ENCODE results near the gene ZNF90. TPM values are rescaled to one million over a fixed set of nuclear protein-coding genes. Genes with fewer than 3 reads are reported as not detected.
"Not testable (repeated sequence)": the region's sequence is repeated elsewhere in the genome, so short reads cannot be mapped to it uniquely, and the experiment has no call there.

The ZNF90 gene
- total and polyA plus RNA-seq, 4 donors = 0.13 to 1.8 (median 0.17) TPM

DNA sequence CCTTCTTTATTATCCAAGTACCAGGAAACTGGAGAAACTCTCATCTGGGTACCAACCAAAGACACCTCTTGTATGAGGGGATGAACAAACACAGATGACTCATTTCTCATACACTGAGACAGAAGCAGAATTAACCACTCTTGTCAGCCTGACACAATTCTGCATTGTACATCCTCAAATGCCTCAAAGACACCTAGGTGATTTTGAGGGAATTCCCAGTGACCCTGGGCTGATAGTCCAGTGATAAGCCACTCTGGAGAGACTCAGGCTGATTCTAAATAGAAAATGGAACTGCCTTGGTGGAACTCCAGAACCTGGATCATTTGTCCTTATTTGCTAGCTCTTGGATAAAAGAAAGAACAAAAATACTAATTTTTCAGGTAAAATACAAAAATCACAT lies 19.1 kb upstream of the ZNF90 start:
- H3K4me1 ChIP-seq (ENCODE audit: control insufficient read depth in 4 of 4, insufficient read depth in 4 of 4, low read length in 3 of 4); H3K27me3 ChIP-seq (ENCODE audit: control insufficient read depth in 4 of 4, insufficient read depth in 4 of 4, low read length in 3 of 4); H3K36me3 ChIP-seq (ENCODE audit: control insufficient read depth in 4 of 4, insufficient read depth in 3 of 4, low read depth in 1 of 4, low read length in 3 of 4); DNase-seq (ENCODE audit: low spot score); H3K4me3 ChIP-seq (ENCODE audit: low read depth in 1 of 3, low read length in 3 of 3); H3K27ac ChIP-seq (ENCODE audit: low read depth in 1 of 2, low read length in 2 of 2); H3K9ac ChIP-seq (ENCODE audit: low read depth in 1 of 2, low read length in 2 of 2); H3K9me3 ChIP-seq (ENCODE audit: control insufficient read depth in 4 of 4, low read length in 3 of 4): not testable (repeated sequence)

DNA sequence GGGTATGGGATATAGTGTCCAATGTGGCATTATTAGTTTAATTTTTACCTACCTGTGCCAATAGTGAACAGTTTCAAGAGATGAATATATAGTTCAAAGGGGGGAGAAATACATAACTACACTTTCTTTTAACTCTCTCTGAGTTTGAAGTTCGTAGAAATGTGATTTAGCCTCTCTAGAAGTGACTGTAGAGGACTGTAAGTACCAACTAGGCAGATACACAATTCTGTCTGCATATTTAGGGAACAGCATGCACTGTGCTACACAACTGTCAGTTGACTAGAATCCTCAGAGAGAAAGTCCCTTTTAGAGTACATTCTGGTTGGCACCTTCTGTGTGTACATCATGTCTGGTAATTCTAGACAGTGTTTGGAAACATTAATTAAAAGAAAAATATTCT lies 17.5 kb upstream of the ZNF90 start:
- Histone ChIP-seq H3K4me1 (ENCODE audit: control insufficient read depth in 4 of 4, insufficient read depth in 4 of 4, low read length in 3 of 4) (no peaks in the 10 kb centered on the region), H3K9me3 (ENCODE audit: control insufficient read depth in 4 of 4, low read length in 3 of 4) (peaks cover 0 to 2% (median 0%) of the 10 kb centered on the region in 4 donors), H3K4me3 (ENCODE audit: low read depth in 1 of 3, low read length in 3 of 3) (no peak overlapping the region), H3K9ac (ENCODE audit: low read depth in 1 of 2, low read length in 2 of 2) (no peak overlapping the region), H3K36me3 (ENCODE audit: control insufficient read depth in 4 of 4, insufficient read depth in 3 of 4, low read depth in 1 of 4, low read length in 3 of 4) (no peaks in the 10 kb centered on the region), H3K27me3 (ENCODE audit: control insufficient read depth in 4 of 4, insufficient read depth in 4 of 4, low read length in 3 of 4) (no peaks in the 10 kb centered on the region), H3K27ac (ENCODE audit: low read depth in 1 of 2, low read length in 2 of 2) (no peak overlapping the region)
- no peak for DNase-seq (ENCODE audit: low spot score)
- TF ChIP-seq, protein P1, sequence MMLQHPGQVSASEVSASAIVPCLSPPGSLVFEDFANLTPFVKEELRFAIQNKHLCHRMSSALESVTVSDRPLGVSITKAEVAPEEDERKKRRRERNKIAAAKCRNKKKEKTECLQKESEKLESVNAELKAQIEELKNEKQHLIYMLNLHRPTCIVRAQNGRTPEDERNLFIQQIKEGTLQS (IDR thresholded peaks at IDR 0.05) = no peak
- TF ChIP-seq GABPA (IDR thresholded peaks at IDR 0.05 in 1 of 2, conservative IDR thresholded peaks at IDR 0.05 in 1 of 2) (no peak), RAD21 (IDR thresholded peaks at IDR 0.05) (no peak)
- 59% methylated on average over 1 of the region's 1 CpG for WGBS

DNA sequence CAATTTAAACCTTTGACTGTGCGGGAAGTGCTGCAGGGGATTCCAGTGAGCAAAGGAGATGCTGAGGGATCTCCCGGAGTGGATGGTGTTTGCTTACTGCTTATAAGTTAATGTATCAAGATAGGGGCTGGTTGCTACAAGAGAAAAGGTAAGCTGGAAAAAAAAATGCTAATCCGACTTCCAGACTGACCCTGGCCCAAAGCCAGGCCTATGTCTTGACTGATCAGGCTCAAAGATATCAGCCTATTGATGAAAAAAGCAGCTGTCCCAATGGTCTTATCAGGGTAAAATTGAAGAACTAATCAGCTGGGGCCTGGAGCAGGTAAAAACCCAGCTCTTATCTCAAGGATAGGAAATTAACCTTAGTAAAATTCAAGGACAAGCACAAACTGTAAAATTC lies 10.9 kb upstream of the ZNF90 start:
- Histone ChIP-seq H3K36me3 (ENCODE audit: control insufficient read depth in 4 of 4, insufficient read depth in 3 of 4, low read depth in 1 of 4, low read length in 3 of 4) (no peaks in the 10 kb centered on the region), H3K4me1 (ENCODE audit: control insufficient read depth in 4 of 4, insufficient read depth in 4 of 4, low read length in 3 of 4) (no peaks in the 10 kb centered on the region), H3K27ac (ENCODE audit: low read depth in 1 of 2, low read length in 2 of 2) (no peak overlapping the region), H3K4me3 (ENCODE audit: low read depth in 1 of 3, low read length in 3 of 3) (no peak overlapping the region), H3K9me3 (ENCODE audit: control insufficient read depth in 4 of 4, low read length in 3 of 4) (peaks cover 0 to 17% (median 5%) of the 10 kb centered on the region in 4 donors), H3K27me3 (ENCODE audit: control insufficient read depth in 4 of 4, insufficient read depth in 4 of 4, low read length in 3 of 4) (no peaks in the 10 kb centered on the region), H3K9ac (ENCODE audit: low read depth in 1 of 2, low read length in 2 of 2) (no peak overlapping the region)
- no peak for DNase-seq (ENCODE audit: low spot score)
- WGBS = 36% methylated on average over 3 of the region's 3 CpGs
- no peak for TF ChIP-seq EGR1 (IDR thresholded peaks at IDR 0.05; ENCODE audit: low read depth in 2 of 2)
- no peak for TF ChIP-seq JUND (IDR thresholded peaks at IDR 0.05)
- no peak for TF ChIP-seq GABPA (IDR thresholded peaks at IDR 0.05 in 1 of 2, conservative IDR thresholded peaks at IDR 0.05 in 1 of 2)

DNA sequence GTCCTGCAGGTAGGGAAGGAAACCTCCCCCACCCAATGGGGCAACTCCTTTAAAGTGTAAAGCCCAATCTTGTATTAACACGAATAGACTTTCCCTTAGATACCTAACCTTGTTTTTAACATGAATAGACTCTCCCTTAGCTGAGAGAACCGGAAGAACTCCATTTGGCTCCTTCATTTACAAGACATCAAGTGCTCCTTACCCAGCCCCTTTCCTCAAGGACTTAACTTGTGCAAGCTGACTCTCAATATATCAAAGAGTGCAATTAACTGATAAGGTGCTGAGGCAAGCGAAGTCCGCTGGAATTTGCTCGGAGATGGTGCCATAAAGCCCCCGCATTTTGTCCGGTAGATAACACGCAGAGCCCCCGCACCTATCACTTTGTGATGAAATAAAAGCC lies 9.9 kb upstream of the ZNF90 start:
- Histone ChIP-seq H3K4me3 (ENCODE audit: low read depth in 1 of 3, low read length in 3 of 3) (no peak overlapping the region), H3K9me3 (ENCODE audit: control insufficient read depth in 4 of 4, low read length in 3 of 4) (peaks cover 0 to 17% (median 5%) of the 10 kb centered on the region in 4 donors), H3K4me1 (ENCODE audit: control insufficient read depth in 4 of 4, insufficient read depth in 4 of 4, low read length in 3 of 4) (no peaks in the 10 kb centered on the region), H3K9ac (ENCODE audit: low read depth in 1 of 2, low read length in 2 of 2) (no peak overlapping the region), H3K36me3 (ENCODE audit: control insufficient read depth in 4 of 4, insufficient read depth in 3 of 4, low read depth in 1 of 4, low read length in 3 of 4) (no peaks in the 10 kb centered on the region), H3K27ac (ENCODE audit: low read depth in 1 of 2, low read length in 2 of 2) (no peak overlapping the region), H3K27me3 (ENCODE audit: control insufficient read depth in 4 of 4, insufficient read depth in 4 of 4, low read length in 3 of 4) (no peaks in the 10 kb centered on the region)
- 14% methylated on average over 9 of the region's 9 CpGs for WGBS
- TF ChIP-seq RXRA (IDR thresholded peaks at IDR 0.05) = no peak
- no peak for TF ChIP-seq RAD21 (IDR thresholded peaks at IDR 0.05)
- TF ChIP-seq, protein P2, sequence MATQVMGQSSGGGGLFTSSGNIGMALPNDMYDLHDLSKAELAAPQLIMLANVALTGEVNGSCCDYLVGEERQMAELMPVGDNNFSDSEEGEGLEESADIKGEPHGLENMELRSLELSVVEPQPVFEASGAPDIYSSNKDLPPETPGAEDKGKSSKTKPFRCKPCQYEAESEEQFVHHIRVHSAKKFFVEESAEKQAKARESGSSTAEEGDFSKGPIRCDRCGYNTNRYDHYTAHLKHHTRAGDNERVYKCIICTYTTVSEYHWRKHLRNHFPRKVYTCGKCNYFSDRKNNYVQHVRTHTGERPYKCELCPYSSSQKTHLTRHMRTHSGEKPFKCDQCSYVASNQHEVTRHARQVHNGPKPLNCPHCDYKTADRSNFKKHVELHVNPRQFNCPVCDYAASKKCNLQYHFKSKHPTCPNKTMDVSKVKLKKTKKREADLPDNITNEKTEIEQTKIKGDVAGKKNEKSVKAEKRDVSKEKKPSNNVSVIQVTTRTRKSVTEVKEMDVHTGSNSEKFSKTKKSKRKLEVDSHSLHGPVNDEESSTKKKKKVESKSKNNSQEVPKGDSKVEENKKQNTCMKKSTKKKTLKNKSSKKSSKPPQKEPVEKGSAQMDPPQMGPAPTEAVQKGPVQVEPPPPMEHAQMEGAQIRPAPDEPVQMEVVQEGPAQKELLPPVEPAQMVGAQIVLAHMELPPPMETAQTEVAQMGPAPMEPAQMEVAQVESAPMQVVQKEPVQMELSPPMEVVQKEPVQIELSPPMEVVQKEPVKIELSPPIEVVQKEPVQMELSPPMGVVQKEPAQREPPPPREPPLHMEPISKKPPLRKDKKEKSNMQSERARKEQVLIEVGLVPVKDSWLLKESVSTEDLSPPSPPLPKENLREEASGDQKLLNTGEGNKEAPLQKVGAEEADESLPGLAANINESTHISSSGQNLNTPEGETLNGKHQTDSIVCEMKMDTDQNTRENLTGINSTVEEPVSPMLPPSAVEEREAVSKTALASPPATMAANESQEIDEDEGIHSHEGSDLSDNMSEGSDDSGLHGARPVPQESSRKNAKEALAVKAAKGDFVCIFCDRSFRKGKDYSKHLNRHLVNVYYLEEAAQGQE (IDR thresholded peaks at IDR 0.05) = no peak
- no peak for TF ChIP-seq EGR1 (IDR thresholded peaks at IDR 0.05; ENCODE audit: low read depth in 2 of 2)
- TF ChIP-seq YY1 (IDR thresholded peaks at IDR 0.05) = no peak
- TF ChIP-seq, protein P1 (IDR thresholded peaks at IDR 0.05) = no peak
- TF ChIP-seq NR2F2 (IDR thresholded peaks at IDR 0.05) = no peak
- no peak for DNase-seq (ENCODE audit: low spot score)

DNA sequence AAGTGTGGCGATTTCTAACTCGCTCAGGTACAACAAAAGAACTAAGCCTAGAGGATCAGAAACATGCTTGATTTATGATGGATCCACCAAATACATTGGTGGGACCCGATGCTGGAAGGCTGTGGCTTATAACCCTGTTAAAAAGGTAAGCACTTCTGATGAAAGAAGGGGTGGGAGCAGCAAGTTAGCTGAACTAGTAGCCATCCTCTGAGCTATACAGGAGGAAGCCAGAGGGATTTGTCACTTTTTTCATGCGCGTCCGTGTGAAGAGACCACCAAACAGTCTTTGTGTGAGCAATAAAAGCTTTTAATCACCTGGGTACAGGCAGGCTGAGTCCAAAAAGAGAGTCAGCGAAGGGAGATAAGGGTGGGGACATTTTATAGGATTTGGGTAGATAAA lies 9.2 kb upstream of the ZNF90 start:
- WGBS = 30% methylated on average over 7 of the region's 7 CpGs
- peaks cover 0 to 17% (median 5%) of the 10 kb centered on the region in 4 donors for H3K9me3 ChIP-seq (ENCODE audit: control insufficient read depth in 4 of 4, low read length in 3 of 4)
- not testable (repeated sequence) for H3K27ac ChIP-seq (ENCODE audit: low read depth in 1 of 2, low read length in 2 of 2); H3K27me3 ChIP-seq (ENCODE audit: control insufficient read depth in 4 of 4, insufficient read depth in 4 of 4, low read length in 3 of 4); H3K4me3 ChIP-seq (ENCODE audit: low read depth in 1 of 3, low read length in 3 of 3); DNase-seq (ENCODE audit: low spot score); H3K36me3 ChIP-seq (ENCODE audit: control insufficient read depth in 4 of 4, insufficient read depth in 3 of 4, low read depth in 1 of 4, low read length in 3 of 4); H3K4me1 ChIP-seq (ENCODE audit: control insufficient read depth in 4 of 4, insufficient read depth in 4 of 4, low read length in 3 of 4); H3K9ac ChIP-seq (ENCODE audit: low read depth in 1 of 2, low read length in 2 of 2)
